B cell (primary cell): ENCODE measurements around the gene KRTAP4-3. TPM values are rescaled to one million over a fixed set of nuclear protein-coding genes. Genes with fewer than 3 reads are reported as not detected.
"Not testable (repeated sequence)": the region's sequence is repeated elsewhere in the genome, so short reads cannot be mapped to it uniquely, and the experiment has no call there.

Source experiments
- ATAC-seq: fragments of 200-7000 bp; cut with Tn5 transposase; one replicate; pipeline ENCODE4 v1.10.0; 2021; ENCODE audit warnings: low read depth, mild to moderate bottlenecking, moderate number of reproducible peaks, moderate library complexity
- CTCF ChIA-PET: fragments of 350-600 bp; sonication (Branson Sonifier 250); formaldehyde crosslinking; loops from one replicate; lab custom pipeline; 2021; ENCODE audit warnings: antibody characterized with exemption, inconsistent platforms; lab: Charles Lee
- POLR2A ChIA-PET: fragments of 350-600 bp; sonication (Branson Sonifier 250); formaldehyde crosslinking; loops from one replicate; lab custom pipeline; 2021; ENCODE audit warnings: antibody characterized with exemption; lab: Charles Lee
- DNase-seq: peaks from one replicate; pipeline ENCODE4 v3.0.0; 2013
- H2AFZ ChIP-seq: 2 replicates; pipeline ENCODE4 v1.6.1; 2012; ENCODE audit warnings: mild to moderate bottlenecking, low read depth, low read length; ENCODE audit not compliant: insufficient read depth, poor library complexity, severe bottlenecking
- H3K27ac ChIP-seq, 2 donors: 1 replicate in 1 of 2; 2 replicates in 1 of 2; pipeline ENCODE4 v1.5.1; 2012 to 2013; ENCODE audit warnings: low read length in 2 of 2, mild to moderate bottlenecking in 2 of 2, moderate library complexity in 1 of 2
- H3K27me3 ChIP-seq, 4 experiments: fragments of 200-600 bp in 1 of 4; sonication (generic) in 1 of 4; replicated peaks in 1 of 4; 1 replicate in 2 of 4; 2 replicates in 2 of 4; pipeline versions ENCODE4 v1.6.1 to v1.7.0; 2013 to 2016; ENCODE audit warnings: low read length in 3 of 4, mild to moderate bottlenecking in 2 of 4, mixed read lengths in 1 of 4, moderate library complexity in 1 of 4; ENCODE audit not compliant: insufficient read depth in 4 of 4, control insufficient read depth in 3 of 4; ENCODE audit errors: control extremely low read depth in 1 of 4
- H3K36me3 ChIP-seq, 2 experiments: replicated peaks in 1 of 2; 1 replicate in 1 of 2; 2 replicates in 1 of 2; pipeline versions ENCODE4 v1.6.1 to v1.7.1; 2013; ENCODE audit warnings: low read length in 1 of 2; ENCODE audit not compliant: insufficient read depth in 2 of 2, control insufficient read depth in 1 of 2; ENCODE audit errors: control extremely low read depth in 1 of 2, extremely low read depth in 1 of 2
- H3K4me1 ChIP-seq, 2 donors: fragments of 200-600 bp in 1 of 2; sonication (generic) in 1 of 2; 1 replicate in 1 of 2; 2 replicates in 1 of 2; pipeline versions ENCODE4 v1.5.1 to v1.6.1; 2013 to 2017; ENCODE audit warnings: low read length in 2 of 2; ENCODE audit not compliant: control insufficient read depth in 2 of 2, insufficient read depth in 2 of 2
- H3K4me2 ChIP-seq: replicated peaks from 2 replicates; pipeline ENCODE3; 2012; ENCODE audit warnings: mild to moderate bottlenecking, low read depth, low read length; ENCODE audit not compliant: poor library complexity, severe bottlenecking
- H3K4me3 ChIP-seq, 5 experiments: fragments of 200-600 bp in 1 of 5; sonication (generic) in 1 of 5; 1 replicate in 3 of 5; 2 replicates in 2 of 5; pipeline versions ENCODE4 v1.5.1 to v1.7.0; 2011 to 2016; ENCODE audit warnings: low read length in 4 of 5, mild to moderate bottlenecking in 4 of 5, low read depth in 2 of 5, control low read depth in 1 of 5, moderate library complexity in 1 of 5; ENCODE audit not compliant: insufficient read depth in 1 of 5; ENCODE audit errors: control extremely low read depth in 1 of 5, extremely low read depth in 1 of 5
- H3K79me2 ChIP-seq: fragments of 200-600 bp; sonication (generic); one replicate; pipeline ENCODE4 v1.6.0; 2016; ENCODE audit warnings: low read length; ENCODE audit not compliant: control insufficient read depth, insufficient read depth
- H3K9ac ChIP-seq: fragments of 200-600 bp; sonication (generic); 2 replicates; pipeline ENCODE4 v1.6.1; 2017; ENCODE audit warnings: mild to moderate bottlenecking, low read length, moderate library complexity
- H3K9me3 ChIP-seq, 3 donors: one replicate each; pipeline versions ENCODE4 v1.6.1 to v1.7.1; 2013; ENCODE audit warnings: low read length in 2 of 3; ENCODE audit not compliant: control insufficient read depth in 2 of 3, insufficient read depth in 1 of 3; ENCODE audit errors: control extremely low read depth in 1 of 3
- H4K20me1 ChIP-seq: 2 replicates; pipeline ENCODE4 v1.6.0; 2012; ENCODE audit warnings: mild to moderate bottlenecking, low read length; ENCODE audit not compliant: insufficient read depth, control insufficient read depth, poor library complexity, severe bottlenecking
- H3K27ac Mint-ChIP-seq: one replicate; pipeline ENCODE4 v1.8.0; 2021; ENCODE audit warnings: mixed read lengths
- H3K27me3 Mint-ChIP-seq: one replicate; pipeline ENCODE4 v1.8.0; 2021; ENCODE audit warnings: mixed read lengths
- H3K4me1 Mint-ChIP-seq: one replicate; pipeline ENCODE4 v1.8.0; 2021; ENCODE audit warnings: mixed read lengths
- H3K4me3 Mint-ChIP-seq: one replicate; pipeline ENCODE4 v1.8.0; 2021; ENCODE audit warnings: mixed read lengths
- H3K9me3 Mint-ChIP-seq: one replicate; pipeline ENCODE4 v1.8.0; 2022; ENCODE audit warnings: mixed read lengths; ENCODE audit not compliant: insufficient read depth
- CTCF ChIP-seq: fragments of 200-600 bp; IDR thresholded peaks from one replicate; pipeline ENCODE4 v1.8.0; 2022; ENCODE audit warnings: antibody characterized with exemption, mild to moderate bottlenecking
- EZH2 ChIP-seq: IDR thresholded peaks from 2 replicates; pipeline ENCODE4 v1.6.1; 2012; ENCODE audit warnings: borderline replicate concordance, low read depth, mild to moderate bottlenecking, moderate library complexity, low read length; ENCODE audit not compliant: insufficient read depth, poor library complexity, severe bottlenecking
- WGBS: methylation state at CpG from one replicate; pipeline ENCODE4 v1.1.5; 2013; ENCODE audit warnings: missing lambda C conversion rate; ENCODE audit not compliant: insufficient coverage; 5-methylcytosine and 5-hydroxymethylcytosine counted together
- intact Hi-C: fragments of 100-400 bp; cut with micrococcal nuclease; formaldehyde crosslinking; loops from one replicate; pipeline ENCODE4 v1.10.0; 2022
- polyA plus RNA-seq: library from polyadenylated mRNA; depleted of rRNA; stranded (reverse); fragments of >200 nt; gene quantifications from 2 replicates; pipeline ENCODE4 v1.2.3, GENCODE V29; 2012
- total RNA-seq, 2 donors: library from RNA; stranded (reverse); fragments of 120-200 nt in 1 of 2; gene quantifications; 1 replicate in 1 of 2; 2 replicates in 1 of 2; pipeline versions ENCODE4 v1.2.3 to v1.2.4, GENCODE V29; 2013 to 2022

Gene KRTAP4-3
- total and polyA plus RNA-seq, 2 donors (not counting 1 experiment from before 2014, with no cell fraction given) = not detected

- Mint-ChIP-seq H3K27ac (no peak overlapping the region), H3K9me3 (no peaks in the 10 kb centered on the region), H3K4me3 (no peak overlapping the region), H3K4me1 (peaks cover 30% of the 10 kb centered on the region), H3K27me3 (peaks cover 13% of the 10 kb centered on the region)
- WGBS = 100% methylated on average over 1 of the region's 2 CpGs
- Histone ChIP-seq H2AFZ (no peak overlapping the region), H3K36me3 (no peaks in the 10 kb centered on the region), H4K20me1 (no peaks in the 10 kb centered on the region), H3K4me2 (no peak overlapping the region), H3K9me3 (peaks cover 0 to 5% (median 3%) of the 10 kb centered on the region in 3 donors), H3K9ac (no peak overlapping the region), H3K27me3 (no peaks in the 10 kb centered on the region), H3K4me1 (peaks cover 56 to 63% of the 10 kb centered on the region in 2 donors), H3K4me3 (no peak overlapping the region), H3K79me2 (no peaks in the 10 kb centered on the region), H3K27ac (no peak overlapping the region)
- intact Hi-C loops = loop anchor here (5.0 kb wide), 1 partner anchor 186 kb away; the partner anchor contains the start of gene KRTAP16-1
- POLR2A ChIA-PET = no interaction called here
- DNase-seq = no peak
- ATAC-seq = no peak
- CTCF ChIA-PET = no interaction called here
- no peak for TF ChIP-seq EZH2
- no peak for TF ChIP-seq CTCF
Observed at GRCh38 chr17:41121742-41122141, 46.3 kb downstream of the KRTAP4-3 start.

GRCh38 chr17:41119696-41120690, 48.0 kb downstream of the KRTAP4-3 start:
- peak overlapping the region in 2 of 5 experiments; percentile 25 to 50 for H3K4me3 ChIP-seq
- ChIA-PET CTCF (interaction anchor here (1.6 kb wide), 1 partner anchor 202 kb away, joined by 5 read pairs; no protein-coding TSS in a partner anchor), POLR2A (interaction anchor here (0.8 kb wide), 1 partner anchor 102 kb away, joined by 3 read pairs; no protein-coding TSS in a partner anchor)
- intact Hi-C loops = loop anchor here (5.0 kb wide), 2 partner anchors 57 to 187 kb away; partner anchors contain the start of genes KRTAP16-1 and KRTAP4-2
- not testable (repeated sequence) for H4K20me1 ChIP-seq, H3K36me3 ChIP-seq, H3K9me3 ChIP-seq, H3K79me2 ChIP-seq, H2AFZ ChIP-seq, H3K27me3 Mint-ChIP-seq, H3K27me3 ChIP-seq, H3K9me3 Mint-ChIP-seq
- Mint-ChIP-seq H3K4me3 (peak overlapping the region; percentile 46), H3K4me1 (peaks cover 40% of the 10 kb centered on the region), H3K27ac (peak overlapping the region; percentile 87)
- H3K4me1 ChIP-seq = peaks cover 64 to 77% of the 10 kb centered on the region in 2 donors
- peak overlapping the region; percentile 93 to 97 for H3K27ac ChIP-seq
- WGBS = 100% methylated on average over 1 of the region's 11 CpGs
- peak overlapping the region; percentile 57 for H3K4me2 ChIP-seq
- peak overlapping the region; percentile 30 for H3K9ac ChIP-seq
- ATAC-seq (peak; percentile 69), DNase-seq (peak; percentile 71)
